ENCODE measurements around the gene RCVRN.

The RCVRN gene

DNA sequence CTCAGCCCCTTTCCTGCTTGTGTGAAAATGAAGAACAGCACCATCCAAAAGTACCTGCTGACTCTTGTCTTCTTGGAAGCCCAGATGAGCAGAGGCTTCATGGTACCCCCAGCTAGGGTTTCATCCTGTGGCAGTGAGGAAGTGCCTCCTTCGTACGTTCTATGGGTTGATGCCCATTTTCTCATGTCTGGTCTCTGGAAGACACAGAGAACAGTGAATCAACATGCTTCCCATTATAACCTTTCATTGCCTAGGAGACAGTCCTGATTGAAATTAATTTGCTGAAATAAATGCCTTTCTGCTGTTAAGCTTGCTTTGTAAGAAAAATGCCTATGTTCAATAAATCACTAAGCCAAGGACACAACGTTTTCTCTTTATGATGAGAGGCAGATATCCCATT, 36.5 kb downstream of the RCVRN start:
- Histone ChIP-seq H3K4me2 (ENCODE audit: insufficient read depth, low read length) (no peak overlapping the region), H3K27me3 (ENCODE audit: insufficient read depth, low read length, poor library complexity) (peaks cover 7% of the 10 kb centered on the region), H3K9me3 (ENCODE audit: insufficient read depth, low read length, severe bottlenecking) (no peaks in the 10 kb centered on the region), H3K4me3 (ENCODE audit: low read depth in 1 of 2, low read length in 2 of 2) (no peak overlapping the region), H4K20me1 (ENCODE audit: insufficient read depth, low read length) (no peaks in the 10 kb centered on the region), H3K79me2 (ENCODE audit: insufficient read depth, low read length) (no peaks in the 10 kb centered on the region), H3K4me1 (ENCODE audit: insufficient read depth, low read length) (no peaks in the 10 kb centered on the region), H3K9ac (ENCODE audit: low read depth, low read length) (no peak overlapping the region), H3K27ac (ENCODE audit: low read length) (no peak overlapping the region), H3K36me3 (ENCODE audit: insufficient read depth, low read length) (no peaks in the 10 kb centered on the region), H2AFZ (ENCODE audit: low read depth, low read length) (no peak overlapping the region)
- TF ChIP-seq, protein P1, sequence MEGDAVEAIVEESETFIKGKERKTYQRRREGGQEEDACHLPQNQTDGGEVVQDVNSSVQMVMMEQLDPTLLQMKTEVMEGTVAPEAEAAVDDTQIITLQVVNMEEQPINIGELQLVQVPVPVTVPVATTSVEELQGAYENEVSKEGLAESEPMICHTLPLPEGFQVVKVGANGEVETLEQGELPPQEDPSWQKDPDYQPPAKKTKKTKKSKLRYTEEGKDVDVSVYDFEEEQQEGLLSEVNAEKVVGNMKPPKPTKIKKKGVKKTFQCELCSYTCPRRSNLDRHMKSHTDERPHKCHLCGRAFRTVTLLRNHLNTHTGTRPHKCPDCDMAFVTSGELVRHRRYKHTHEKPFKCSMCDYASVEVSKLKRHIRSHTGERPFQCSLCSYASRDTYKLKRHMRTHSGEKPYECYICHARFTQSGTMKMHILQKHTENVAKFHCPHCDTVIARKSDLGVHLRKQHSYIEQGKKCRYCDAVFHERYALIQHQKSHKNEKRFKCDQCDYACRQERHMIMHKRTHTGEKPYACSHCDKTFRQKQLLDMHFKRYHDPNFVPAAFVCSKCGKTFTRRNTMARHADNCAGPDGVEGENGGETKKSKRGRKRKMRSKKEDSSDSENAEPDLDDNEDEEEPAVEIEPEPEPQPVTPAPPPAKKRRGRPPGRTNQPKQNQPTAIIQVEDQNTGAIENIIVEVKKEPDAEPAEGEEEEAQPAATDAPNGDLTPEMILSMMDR (IDR thresholded peaks at IDR 0.05; ENCODE audit: borderline replicate concordance, extremely low read depth, low read length, poor library complexity, severe bottlenecking): no peak
- no peak for TF ChIP-seq EZH2 (IDR thresholded peaks at IDR 0.05; ENCODE audit: borderline replicate concordance, low read depth, low read length, severe bottlenecking)
- no peak for DNase-seq
- no peak for ATAC-seq (ENCODE audit: insufficient read depth, low read depth)

DNA sequence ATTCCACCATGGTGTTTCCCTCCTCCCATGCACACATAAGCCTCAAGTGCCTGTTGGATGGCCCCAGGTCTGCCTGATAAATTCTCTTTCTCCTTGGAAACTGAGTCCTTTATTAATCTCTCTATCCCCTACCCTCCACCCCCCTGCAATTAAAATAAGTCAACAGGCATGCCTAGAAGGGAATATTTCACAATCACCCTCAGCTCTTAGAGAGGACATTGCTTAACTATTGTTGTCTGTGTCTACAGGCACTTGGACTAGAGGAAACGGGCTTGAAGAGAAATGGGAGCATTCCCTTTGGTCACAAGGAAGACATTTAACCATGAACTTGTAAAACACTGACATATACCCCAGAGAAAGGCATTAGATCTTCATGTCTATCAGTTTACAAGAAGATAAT, 39.5 kb downstream of the RCVRN start:
- peaks cover 7% of the 10 kb centered on the region for H3K27me3 ChIP-seq (ENCODE audit: insufficient read depth, low read length, poor library complexity)

DNA sequence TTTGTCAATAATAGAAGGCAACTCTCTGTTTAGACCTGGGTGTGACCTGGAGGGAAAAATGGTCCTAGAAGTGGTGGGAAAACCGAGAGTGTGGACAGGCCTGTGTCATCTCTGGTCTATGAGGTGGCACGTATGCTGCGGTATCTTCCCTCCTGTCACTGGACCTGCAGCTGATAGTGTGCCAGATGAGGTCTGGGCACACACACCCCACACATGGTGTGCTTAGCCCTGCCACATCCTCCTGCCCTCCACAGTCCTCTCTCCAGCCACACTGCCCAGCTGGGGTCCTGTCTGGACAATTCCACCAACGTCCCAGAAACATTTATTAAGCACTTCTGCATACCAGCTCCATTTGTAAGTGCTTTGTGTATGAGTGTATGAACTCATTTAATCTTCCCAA, 42.1 kb downstream of the RCVRN start:
- no peak for DNase-seq
- peaks cover 5% of the 10 kb centered on the region for H3K27me3 ChIP-seq (ENCODE audit: insufficient read depth, low read length, poor library complexity)

More for the DNA sequence above, 39.5 kb downstream of the RCVRN start:
- TF ChIP-seq EZH2 (IDR thresholded peaks at IDR 0.05; ENCODE audit: borderline replicate concordance, low read depth, low read length, severe bottlenecking): no peak
- TF ChIP-seq, protein P1 (IDR thresholded peaks at IDR 0.05; ENCODE audit: borderline replicate concordance, extremely low read depth, low read length, poor library complexity, severe bottlenecking): no peak
- no peak overlapping the region for H3K4me3 ChIP-seq (ENCODE audit: low read depth in 1 of 2, low read length in 2 of 2)
- no peak overlapping the region for H2AFZ ChIP-seq (ENCODE audit: low read depth, low read length)
- no peak for ATAC-seq (ENCODE audit: insufficient read depth, low read depth)
- H3K4me1 ChIP-seq (ENCODE audit: insufficient read depth, low read length): no peaks in the 10 kb centered on the region
- no peak overlapping the region for H3K27ac ChIP-seq (ENCODE audit: low read length)
- H3K79me2 ChIP-seq (ENCODE audit: insufficient read depth, low read length): no peaks in the 10 kb centered on the region
- H3K36me3 ChIP-seq (ENCODE audit: insufficient read depth, low read length): no peaks in the 10 kb centered on the region
- no peaks in the 10 kb centered on the region for H3K9me3 ChIP-seq (ENCODE audit: insufficient read depth, low read length, severe bottlenecking)
- H4K20me1 ChIP-seq (ENCODE audit: insufficient read depth, low read length): no peaks in the 10 kb centered on the region
- no peak overlapping the region for H3K4me2 ChIP-seq (ENCODE audit: insufficient read depth, low read length)
- no peak for DNase-seq
- H3K9ac ChIP-seq (ENCODE audit: low read depth, low read length): no peak overlapping the region

More for the DNA sequence above, 42.1 kb downstream of the RCVRN start:
- no peaks in the 10 kb centered on the region for H3K36me3 ChIP-seq (ENCODE audit: insufficient read depth, low read length)
- H3K4me1 ChIP-seq (ENCODE audit: insufficient read depth, low read length): no peaks in the 10 kb centered on the region
- TF ChIP-seq EZH2 (IDR thresholded peaks at IDR 0.05; ENCODE audit: borderline replicate concordance, low read depth, low read length, severe bottlenecking): no peak
- TF ChIP-seq, protein P1 (IDR thresholded peaks at IDR 0.05; ENCODE audit: borderline replicate concordance, extremely low read depth, low read length, poor library complexity, severe bottlenecking): no peak
- no peak overlapping the region for H3K27ac ChIP-seq (ENCODE audit: low read length)
- H3K4me2 ChIP-seq (ENCODE audit: insufficient read depth, low read length): no peak overlapping the region
- ATAC-seq (ENCODE audit: insufficient read depth, low read depth): no peak
- H3K4me3 ChIP-seq (ENCODE audit: low read depth in 1 of 2, low read length in 2 of 2): no peak overlapping the region
- H2AFZ ChIP-seq (ENCODE audit: low read depth, low read length): no peak overlapping the region
- no peaks in the 10 kb centered on the region for H4K20me1 ChIP-seq (ENCODE audit: insufficient read depth, low read length)
- H3K9me3 ChIP-seq (ENCODE audit: insufficient read depth, low read length, severe bottlenecking): peaks cover 5% of the 10 kb centered on the region
- H3K79me2 ChIP-seq (ENCODE audit: insufficient read depth, low read length): no peaks in the 10 kb centered on the region
- H3K9ac ChIP-seq (ENCODE audit: low read depth, low read length): no peak overlapping the region
